ENCODE measurements around the gene CNTN1. TPM values are rescaled to one million over a fixed set of nuclear protein-coding genes. Genes with fewer than 3 reads are reported as not detected.
"Not testable (repeated sequence)": the region's sequence is repeated elsewhere in the genome, so short reads cannot be mapped to it uniquely, and the experiment has no call there.

CNTN1 gene
- total and polyA plus RNA-seq, 2 of the 8 experiments (the other 6 are each of a cell fraction or from before 2014, with no cell fraction given): 7.2 to 21.8 TPM

DNA sequence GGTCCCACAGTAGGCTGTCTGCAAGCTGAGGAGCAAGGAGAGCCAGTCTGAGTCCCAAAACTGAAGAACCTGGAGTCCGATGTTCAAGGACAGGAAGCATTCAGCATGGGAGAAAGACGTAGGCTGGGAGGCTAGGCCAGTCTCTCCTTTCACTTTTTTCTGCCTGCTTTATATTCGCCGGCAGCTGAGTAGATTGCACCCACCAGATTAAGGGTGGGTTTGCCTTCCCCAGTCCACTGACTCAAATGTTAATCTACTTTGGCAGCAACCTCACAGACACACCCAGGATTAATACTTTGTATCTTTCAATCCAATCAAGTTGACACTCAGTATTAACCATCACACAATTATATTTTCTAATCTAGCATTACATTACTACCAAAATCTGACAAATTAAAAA, 45.2 kb downstream of the CNTN1 start:
- H4K5ac ChIP-seq (ENCODE audit: insufficient read length, low read depth, low read length); POLR2A ChIA-PET (ENCODE audit: partially characterized antibody); H3K27ac ChIP-seq (ENCODE audit: low read depth, low read length); H3K79me2 ChIP-seq (ENCODE audit: control insufficient read depth in 1 of 2, insufficient read depth in 2 of 2, low read length in 2 of 2); H3K79me1 ChIP-seq (ENCODE audit: low read depth, low read length); H3K23ac ChIP-seq (ENCODE audit: insufficient read length); H3K18ac ChIP-seq (ENCODE audit: extremely low read depth, low read length); H3K23me2 ChIP-seq (ENCODE audit: low read depth, low read length); H3K9me3 ChIP-seq (ENCODE audit: insufficient read depth in 2 of 2, low read depth in 1 of 2, low read length in 1 of 2); H3K27me3 ChIP-seq (replicated peaks in 1 of 4; ENCODE audit: control insufficient read depth in 3 of 4, extremely low read depth in 1 of 4, insufficient read depth in 3 of 4, low read length in 3 of 4); H4K91ac ChIP-seq (replicated peaks; ENCODE audit: insufficient read length, low read length); H3K4me1 ChIP-seq (replicated peaks in 1 of 4; ENCODE audit: control insufficient read depth in 3 of 4, insufficient read depth in 4 of 4, low read length in 3 of 4); H2BK20ac ChIP-seq (ENCODE audit: low read length); H3K4me3 ChIP-seq (ENCODE audit: extremely low read depth in 1 of 4, insufficient read depth in 2 of 4, low read depth in 3 of 4, low read length in 4 of 4); H2BK120ac ChIP-seq (replicated peaks; ENCODE audit: low read depth, low read length); H4K20me1 ChIP-seq (replicated peaks in 1 of 2; ENCODE audit: control insufficient read depth in 1 of 2, insufficient read depth in 2 of 2, low read length in 2 of 2); H4K8ac ChIP-seq (ENCODE audit: extremely low read depth, insufficient read depth, low read length); FAIRE-seq; H3K9ac ChIP-seq (replicated peaks in 1 of 4; ENCODE audit: extremely low read depth in 1 of 4, low read depth in 3 of 4, low read length in 3 of 4); H3K56ac ChIP-seq (replicated peaks; ENCODE audit: insufficient read length, low read depth, low read length); H3K4ac ChIP-seq (replicated peaks; ENCODE audit: insufficient read length, low read depth, low read length); H2BK5ac ChIP-seq (ENCODE audit: low read depth, low read length); H2AFZ ChIP-seq (ENCODE audit: low read length); CTCF ChIA-PET (ENCODE audit: partially characterized antibody); H3K4me2 ChIP-seq (ENCODE audit: insufficient read depth in 1 of 2, low read depth in 2 of 2, low read length in 2 of 2); H2BK12ac ChIP-seq (ENCODE audit: low read depth, low read length); H2BK15ac ChIP-seq (ENCODE audit: low read length); DNase-seq (ENCODE audit: low read depth in 1 of 2, low spot score in 2 of 2); H3K36me3 ChIP-seq (ENCODE audit: control insufficient read depth in 2 of 4, insufficient read depth in 4 of 4, low read length in 3 of 4); H3K14ac ChIP-seq (ENCODE audit: insufficient read length); H2AK5ac ChIP-seq (ENCODE audit: low read depth, low read length): not testable (repeated sequence)
- 94% methylated on average over 4 of the region's 4 CpGs; no CpG with 5 or more reads in 1 of the 2 experiments for WGBS, 2 experiments (ENCODE audit: extremely low coverage in 1 of 2, insufficient coverage in 1 of 2, insufficient read length in 1 of 2, insufficient replicate concordance in 2 of 2, low coverage in 1 of 2, low lambda C conversion rate in 2 of 2, missing lambda C conversion rate in 1 of 2)

All from H1 (cell line).